ENCODE results near the gene TMEM245. TPM values are rescaled to one million over a fixed set of nuclear protein-coding genes. Genes with fewer than 3 reads are reported as not detected.

The TMEM245 gene
- total RNA-seq, 2 donors from 2014 or later, result 76.5 to 95.4 TPM

GRCh38 chr9:109164042-109164441 is 44.3 kb upstream of the TMEM245 start:
- Histone ChIP-seq H3K9me3 (no peaks in the 10 kb centered on the region), H3K27ac (no peak overlapping the region), H3K36me3 (no peaks in the 10 kb centered on the region), H3K4me1 (ENCODE audit: control insufficient read depth in 1 of 2, low read depth in 2 of 2) (no peaks in the 10 kb centered on the region), H3K27me3 (replicated peaks; ENCODE audit: insufficient read depth) (no peaks in the 10 kb centered on the region), H3K4me3 (no peak overlapping the region)
- TF ChIP-seq, protein P1, sequence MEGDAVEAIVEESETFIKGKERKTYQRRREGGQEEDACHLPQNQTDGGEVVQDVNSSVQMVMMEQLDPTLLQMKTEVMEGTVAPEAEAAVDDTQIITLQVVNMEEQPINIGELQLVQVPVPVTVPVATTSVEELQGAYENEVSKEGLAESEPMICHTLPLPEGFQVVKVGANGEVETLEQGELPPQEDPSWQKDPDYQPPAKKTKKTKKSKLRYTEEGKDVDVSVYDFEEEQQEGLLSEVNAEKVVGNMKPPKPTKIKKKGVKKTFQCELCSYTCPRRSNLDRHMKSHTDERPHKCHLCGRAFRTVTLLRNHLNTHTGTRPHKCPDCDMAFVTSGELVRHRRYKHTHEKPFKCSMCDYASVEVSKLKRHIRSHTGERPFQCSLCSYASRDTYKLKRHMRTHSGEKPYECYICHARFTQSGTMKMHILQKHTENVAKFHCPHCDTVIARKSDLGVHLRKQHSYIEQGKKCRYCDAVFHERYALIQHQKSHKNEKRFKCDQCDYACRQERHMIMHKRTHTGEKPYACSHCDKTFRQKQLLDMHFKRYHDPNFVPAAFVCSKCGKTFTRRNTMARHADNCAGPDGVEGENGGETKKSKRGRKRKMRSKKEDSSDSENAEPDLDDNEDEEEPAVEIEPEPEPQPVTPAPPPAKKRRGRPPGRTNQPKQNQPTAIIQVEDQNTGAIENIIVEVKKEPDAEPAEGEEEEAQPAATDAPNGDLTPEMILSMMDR (IDR thresholded peaks at IDR 0.05), result no peak
- no peak for ATAC-seq (ENCODE audit: insufficient number of reproducible peaks, low FRiP score, low read depth)
- no peak for DNase-seq (ENCODE audit: low spot score)

GRCh38 chr9:109163194-109163593 is 43.4 kb upstream of the TMEM245 start:
- no peaks in the 10 kb centered on the region for H3K9me3 ChIP-seq
- DNase-seq (ENCODE audit: low spot score) (no peak), ATAC-seq (ENCODE audit: insufficient number of reproducible peaks, low FRiP score, low read depth) (no peak)
- no peaks in the 10 kb centered on the region for H3K4me1 ChIP-seq (ENCODE audit: control insufficient read depth in 1 of 2, low read depth in 2 of 2)
- H3K36me3 ChIP-seq, result no peaks in the 10 kb centered on the region
- no peak overlapping the region for H3K4me3 ChIP-seq
- TF ChIP-seq, protein P1 (IDR thresholded peaks at IDR 0.05), result no peak
- no peaks in the 10 kb centered on the region for H3K27me3 ChIP-seq (replicated peaks; ENCODE audit: insufficient read depth)
- H3K27ac ChIP-seq, result no peak overlapping the region

- TF ChIP-seq, protein P1 (IDR thresholded peaks at IDR 0.05), result no peak
- ATAC-seq (ENCODE audit: insufficient number of reproducible peaks, low FRiP score, low read depth), result no peak
These were observed 42.9 kb upstream of the TMEM245 start for GRCh38 chr9:109162677-109163076.

DNA sequence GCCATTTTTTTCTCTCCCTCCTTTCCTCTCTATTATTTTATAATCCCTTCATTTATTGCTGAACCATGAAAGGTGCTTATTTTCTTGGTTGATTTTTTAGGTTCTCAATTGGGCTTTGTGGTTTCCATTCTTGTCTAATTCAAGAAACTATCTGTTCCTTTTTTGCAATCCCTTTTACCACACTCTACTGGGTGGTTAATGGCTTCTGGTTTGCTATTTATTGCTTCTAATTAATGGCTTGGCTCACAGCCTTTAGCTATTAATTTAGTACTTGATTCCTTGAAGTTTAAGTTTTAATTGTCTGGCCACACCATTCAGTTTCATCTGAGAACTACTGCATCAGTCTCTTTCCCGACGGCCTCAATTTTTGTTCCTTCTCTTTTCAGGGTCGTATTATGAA is 41.7 kb upstream of the TMEM245 start:
- H3K9me3 ChIP-seq, result no peaks in the 10 kb centered on the region
- no peaks in the 10 kb centered on the region for H3K36me3 ChIP-seq
- DNase-seq (ENCODE audit: low spot score) (no peak), ATAC-seq (ENCODE audit: insufficient number of reproducible peaks, low FRiP score, low read depth) (no peak)
- H3K27ac ChIP-seq, result no peak overlapping the region
- H3K27me3 ChIP-seq (replicated peaks; ENCODE audit: insufficient read depth), result no peaks in the 10 kb centered on the region
- no peak overlapping the region for H3K4me3 ChIP-seq
- TF ChIP-seq, protein P1 (IDR thresholded peaks at IDR 0.05), result no peak
- H3K4me1 ChIP-seq (ENCODE audit: control insufficient read depth in 1 of 2, low read depth in 2 of 2), result no peaks in the 10 kb centered on the region

More at GRCh38 chr9:109162677-109163076, 42.9 kb upstream of the TMEM245 start:
- H3K27ac ChIP-seq, result no peak overlapping the region
- H3K9me3 ChIP-seq, result no peaks in the 10 kb centered on the region
- H3K36me3 ChIP-seq, result no peaks in the 10 kb centered on the region
- H3K27me3 ChIP-seq (replicated peaks; ENCODE audit: insufficient read depth), result no peaks in the 10 kb centered on the region
- H3K4me3 ChIP-seq, result no peak overlapping the region
- H3K4me1 ChIP-seq (ENCODE audit: control insufficient read depth in 1 of 2, low read depth in 2 of 2), result no peaks in the 10 kb centered on the region
- DNase-seq (ENCODE audit: low spot score), result no peak

GRCh38 chr9:109159583-109159982 is 39.8 kb upstream of the TMEM245 start:
- TF ChIP-seq, protein P1 (IDR thresholded peaks at IDR 0.05), result no peak
- no peak for ATAC-seq (ENCODE audit: insufficient number of reproducible peaks, low FRiP score, low read depth)
- DNase-seq (ENCODE audit: low spot score), result no peak

More at GRCh38 chr9:109159583-109159982, 39.8 kb upstream of the TMEM245 start:
- no peaks in the 10 kb centered on the region for H3K4me1 ChIP-seq (ENCODE audit: control insufficient read depth in 1 of 2, low read depth in 2 of 2)
- H3K27ac ChIP-seq, result no peak overlapping the region
- no peaks in the 10 kb centered on the region for H3K27me3 ChIP-seq (replicated peaks; ENCODE audit: insufficient read depth)
- no peak overlapping the region for H3K4me3 ChIP-seq
- H3K36me3 ChIP-seq, result no peaks in the 10 kb centered on the region
- H3K9me3 ChIP-seq, result no peaks in the 10 kb centered on the region

Measured in thoracic aorta (tissue), 2 donors.